ENCODE measurements around the gene DRC1. TPM values are rescaled to one million over a fixed set of nuclear protein-coding genes. Genes with fewer than 3 reads are reported as not detected.

Gene DRC1
- total RNA-seq, 2 donors from 2014 or later = not detected

- Histone ChIP-seq H3K27ac (no peak overlapping the region), H3K9ac (ENCODE audit: low read depth in 2 of 2, low read length in 2 of 2) (no peak overlapping the region), H3K27me3 (no peaks in the 10 kb centered on the region), H3K9me3 (no peaks in the 10 kb centered on the region), H3K4me1 (no peaks in the 10 kb centered on the region), H3K36me3 (no peaks in the 10 kb centered on the region), H3K4me3 (no peak overlapping the region)
- no peak for DNase-seq
- no peak for TF ChIP-seq CTCF (IDR thresholded peaks at IDR 0.05)
- intact Hi-C loops (cut with DNase I) = no loop called here
Observed at GRCh38 chr2:26477126-26477910, 75.6 kb downstream of the DRC1 start.

- Histone ChIP-seq H3K36me3 (no peaks in the 10 kb centered on the region), H3K4me1 (no peaks in the 10 kb centered on the region), H3K27ac (no peak within 1 kb of the TSS), H3K9me3 (no peaks in the 10 kb centered on the region), H3K4me3 (no peak within 1 kb of the TSS), H3K9ac (ENCODE audit: low read depth in 2 of 2, low read length in 2 of 2) (no peak within 1 kb of the TSS), H3K27me3 (no peaks in the 10 kb centered on the region)
- intact Hi-C loops (cut with DNase I) = no loop called here
- TF ChIP-seq CTCF (IDR thresholded peaks at IDR 0.05) = no peak
- DNase-seq = no peak
Observed at GRCh38 chr2:26477911-26478253, 76.2 kb downstream of the DRC1 start, which contains the start of gene OTOF. OTOF (minus strand) TSS chr2:26478124.

GRCh38 chr2:26478366-26478765 is 76.6 kb downstream of the DRC1 start:
- Histone ChIP-seq H3K9me3 (no peaks in the 10 kb centered on the region), H3K9ac (ENCODE audit: low read depth in 2 of 2, low read length in 2 of 2) (no peak overlapping the region), H3K4me3 (no peak overlapping the region), H3K4me1 (no peaks in the 10 kb centered on the region), H3K36me3 (no peaks in the 10 kb centered on the region), H3K27ac (no peak overlapping the region), H3K27me3 (no peaks in the 10 kb centered on the region)
- intact Hi-C loops (cut with DNase I) = no loop called here
- DNase-seq = no peak
- no peak for TF ChIP-seq CTCF (IDR thresholded peaks at IDR 0.05)

- TF ChIP-seq CTCF (IDR thresholded peaks at IDR 0.05) = no peak
- intact Hi-C loops (cut with DNase I) = no loop called here
- Histone ChIP-seq H3K9ac (ENCODE audit: low read depth in 2 of 2, low read length in 2 of 2) (no peak overlapping the region), H3K4me3 (no peak overlapping the region), H3K27me3 (no peaks in the 10 kb centered on the region), H3K27ac (no peak overlapping the region), H3K36me3 (no peaks in the 10 kb centered on the region), H3K4me1 (no peaks in the 10 kb centered on the region), H3K9me3 (no peaks in the 10 kb centered on the region)
- DNase-seq = no peak
Observed at GRCh38 chr2:26479131-26479788, 77.5 kb downstream of the DRC1 start.

- Histone ChIP-seq H3K36me3 (no peaks in the 10 kb centered on the region), H3K4me3 (no peak overlapping the region), H3K27ac (no peak overlapping the region), H3K9ac (ENCODE audit: low read depth in 2 of 2, low read length in 2 of 2) (no peak overlapping the region), H3K4me1 (no peaks in the 10 kb centered on the region), H3K9me3 (no peaks in the 10 kb centered on the region), H3K27me3 (no peaks in the 10 kb centered on the region)
- no peak for TF ChIP-seq CTCF (IDR thresholded peaks at IDR 0.05)
- intact Hi-C loops (cut with DNase I) = no loop called here
- DNase-seq = no peak
Observed at GRCh38 chr2:26479789-26480565, 78.3 kb downstream of the DRC1 start.

Measured in colonic mucosa (tissue), 4 donors.